Epithelial cell of proximal tubule (primary cell): Measurements from ENCODE around the gene WDR18. TPM values are rescaled to one million over a fixed set of nuclear protein-coding genes. Genes with fewer than 3 reads are reported as not detected.

Experiments
- DNase-seq: peaks from one replicate; pipeline ENCODE4 v3.0.0-alpha.2; 2011; ENCODE audit warnings: low read depth
- H3K4me3 ChIP-seq: 2 replicates; pipeline ENCODE4 v1.5.1; 2011; ENCODE audit warnings: low read depth, mild to moderate bottlenecking, low read length
- CTCF ChIP-seq: conservative IDR thresholded peaks from 2 replicates; pipeline ENCODE4 v1.5.1; 2012; ENCODE audit warnings: low read depth, mild to moderate bottlenecking, low read length
- total RNA-seq: library from RNA; depleted of rRNA; stranded (reverse); fragments of >200 nt; gene quantifications from 2 replicates; pipeline ENCODE4 v1.2.3, GENCODE V29; 2015

Gene WDR18
- total RNA-seq, 1 donor from 2014 or later: 71.0 TPM

- H3K4me3 ChIP-seq: no peak overlapping the region
- DNase-seq: no peak
- no peak for TF ChIP-seq CTCF
Observed at GRCh38 chr19:999379-999719, 15.2 kb downstream of the WDR18 start.

GRCh38 chr19:1000095-1000494 lies 15.9 kb downstream of the WDR18 start, which contains the start of gene GRIN3B:
TSS of gene GRIN3B (plus strand) at chr19:1000419. CDS start at chr19:1000438, 19 bp downstream.
- DNase-seq: no peak
- TF ChIP-seq CTCF: peak; percentile 45
- no peak within 1 kb of the TSS for H3K4me3 ChIP-seq

- no peak overlapping the region for H3K4me3 ChIP-seq
- no peak for TF ChIP-seq CTCF
- no peak for DNase-seq
Observed at GRCh38 chr19:1000591-1001537, 16.7 kb downstream of the WDR18 start.

- H3K4me3 ChIP-seq: no peak overlapping the region
- TF ChIP-seq CTCF: peak; percentile 66
- no peak for DNase-seq
Observed at GRCh38 chr19:1001538-1002166, 17.5 kb downstream of the WDR18 start.

GRCh38 chr19:1002600-1002999 lies 18.5 kb downstream of the WDR18 start:
- no peak for DNase-seq
- no peak overlapping the region for H3K4me3 ChIP-seq
- no peak for TF ChIP-seq CTCF

- H3K4me3 ChIP-seq: no peak overlapping the region
- TF ChIP-seq CTCF: no peak
- DNase-seq: no peak
Observed at GRCh38 chr19:1003283-1003682, 19.1 kb downstream of the WDR18 start.
